Nephron (organoid): Measurements from ENCODE around the gene ZFP62.
A peak's percentile ranks its signal among the peaks of the same experiment; 100 is the strongest.

ENCODE experiments used
- H3K27ac Mint-ChIP-seq, 3 experiments: 2 replicates each; pipeline ENCODE4 v1.8.0; 2020; ENCODE audit warnings: mixed read lengths in 3 of 3, mild to moderate bottlenecking in 2 of 3, moderate library complexity in 1 of 3
- H3K27me3 Mint-ChIP-seq: 2 replicates; pipeline ENCODE4 v1.8.0; 2021; ENCODE audit warnings: low read depth, mild to moderate bottlenecking, moderate library complexity, mixed read lengths
- H3K36me3 Mint-ChIP-seq: 2 replicates; pipeline ENCODE4 v1.8.0; 2020; ENCODE audit warnings: low read depth, mixed read lengths
- H3K4me1 Mint-ChIP-seq: 2 replicates; pipeline ENCODE4 v1.8.0; 2020; ENCODE audit warnings: mixed read lengths
- H3K4me3 Mint-ChIP-seq, 3 experiments: 2 replicates each; pipeline ENCODE4 v1.8.0; 2020; ENCODE audit warnings: mild to moderate bottlenecking in 3 of 3, mixed read lengths in 3 of 3, moderate library complexity in 2 of 3
- H3K9me3 Mint-ChIP-seq: 2 replicates; pipeline ENCODE4 v1.8.0; 2020; ENCODE audit warnings: mixed read lengths
- TF ChIP-seq, protein P1 (sequence below), 3 experiments: fragments of 200-600 bp; sonication (generic); IDR thresholded peaks; one replicate each; pipeline ENCODE4 v1.5.0; 2021; ENCODE audit warnings: antibody characterized with exemption in 3 of 3; ENCODE audit not compliant: unreplicated experiment in 3 of 3

The ZFP62 gene

DNA sequence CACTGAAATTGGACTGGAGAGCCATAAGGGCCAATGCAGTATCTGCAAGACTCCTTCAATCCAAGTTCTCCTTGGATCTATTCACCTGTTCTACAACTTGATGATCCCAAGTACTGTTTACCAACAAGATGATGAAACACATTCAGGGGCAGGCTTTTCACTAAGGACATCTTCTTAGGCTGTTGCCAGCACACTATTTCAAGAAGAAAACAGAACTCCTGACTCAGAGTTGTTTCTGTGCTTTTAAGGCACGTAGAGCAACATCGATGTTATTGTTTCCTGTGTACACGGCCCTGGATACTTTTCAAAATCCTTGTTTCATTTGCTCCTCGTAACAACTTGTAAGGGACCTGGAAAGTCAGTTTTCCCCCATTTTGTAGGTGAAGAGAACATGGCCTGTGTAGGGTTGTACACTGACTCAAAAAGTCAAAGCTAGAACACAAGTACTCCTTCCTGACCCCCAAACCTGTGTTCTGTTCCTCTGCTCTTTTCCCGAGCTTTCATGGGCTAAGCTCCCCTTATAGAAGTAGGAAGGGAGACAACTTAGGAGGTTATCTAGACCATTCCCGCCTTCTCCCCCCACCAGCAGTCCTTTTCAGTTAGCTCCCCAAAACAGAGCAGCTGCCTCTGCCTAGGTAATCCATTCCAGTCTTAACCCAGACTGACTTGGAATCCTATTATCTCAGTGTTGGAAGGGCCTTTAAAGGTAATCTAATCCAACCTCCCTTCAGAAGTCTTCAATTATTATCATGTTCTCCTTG is 53.2 kb downstream of the ZFP62 start:
- H3K4me1 Mint-ChIP-seq: peaks cover 74% of the 10 kb centered on the region
- H3K27ac Mint-ChIP-seq: peak overlapping the region; percentile 87 to 99 (median 97)
- H3K9me3 Mint-ChIP-seq: no peaks in the 10 kb centered on the region
- peak overlapping the region; percentile 76 to 89 (median 79) for H3K4me3 Mint-ChIP-seq
- TF ChIP-seq, protein P1, sequence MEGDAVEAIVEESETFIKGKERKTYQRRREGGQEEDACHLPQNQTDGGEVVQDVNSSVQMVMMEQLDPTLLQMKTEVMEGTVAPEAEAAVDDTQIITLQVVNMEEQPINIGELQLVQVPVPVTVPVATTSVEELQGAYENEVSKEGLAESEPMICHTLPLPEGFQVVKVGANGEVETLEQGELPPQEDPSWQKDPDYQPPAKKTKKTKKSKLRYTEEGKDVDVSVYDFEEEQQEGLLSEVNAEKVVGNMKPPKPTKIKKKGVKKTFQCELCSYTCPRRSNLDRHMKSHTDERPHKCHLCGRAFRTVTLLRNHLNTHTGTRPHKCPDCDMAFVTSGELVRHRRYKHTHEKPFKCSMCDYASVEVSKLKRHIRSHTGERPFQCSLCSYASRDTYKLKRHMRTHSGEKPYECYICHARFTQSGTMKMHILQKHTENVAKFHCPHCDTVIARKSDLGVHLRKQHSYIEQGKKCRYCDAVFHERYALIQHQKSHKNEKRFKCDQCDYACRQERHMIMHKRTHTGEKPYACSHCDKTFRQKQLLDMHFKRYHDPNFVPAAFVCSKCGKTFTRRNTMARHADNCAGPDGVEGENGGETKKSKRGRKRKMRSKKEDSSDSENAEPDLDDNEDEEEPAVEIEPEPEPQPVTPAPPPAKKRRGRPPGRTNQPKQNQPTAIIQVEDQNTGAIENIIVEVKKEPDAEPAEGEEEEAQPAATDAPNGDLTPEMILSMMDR (IDR thresholded peaks at IDR 0.05; ENCODE audit: unreplicated experiment in 3 of 3): no peak
- H3K36me3 Mint-ChIP-seq: peaks cover 13% of the 10 kb centered on the region
- H3K27me3 Mint-ChIP-seq: no peaks in the 10 kb centered on the region

GRCh38 chr5:180807046-180807445 is 54.0 kb downstream of the ZFP62 start:
- peaks cover 68% of the 10 kb centered on the region for H3K4me1 Mint-ChIP-seq

GRCh38 chr5:180806351-180807011 is 54.6 kb downstream of the ZFP62 start:
- TF ChIP-seq, protein P1 (IDR thresholded peaks at IDR 0.05; ENCODE audit: unreplicated experiment in 3 of 3): no peak
- Mint-ChIP-seq H3K4me1 (peaks cover 68% of the 10 kb centered on the region), H3K9me3 (no peaks in the 10 kb centered on the region), H3K4me3 (peak overlapping the region; percentile 76 to 89 (median 79)), H3K27me3 (no peaks in the 10 kb centered on the region), H3K27ac (peak overlapping the region; percentile 84 to 97 (median 87)), H3K36me3 (peaks cover 13% of the 10 kb centered on the region)

More at GRCh38 chr5:180807046-180807445, 54.0 kb downstream of the ZFP62 start:
- TF ChIP-seq, protein P1 (IDR thresholded peaks at IDR 0.05; ENCODE audit: unreplicated experiment in 3 of 3): no peak
- no peaks in the 10 kb centered on the region for H3K27me3 Mint-ChIP-seq
- peak overlapping the region; percentile 76 to 89 (median 79) for H3K4me3 Mint-ChIP-seq
- H3K36me3 Mint-ChIP-seq: peaks cover 13% of the 10 kb centered on the region
- H3K27ac Mint-ChIP-seq: peak overlapping the region; percentile 84 to 97 (median 87)
- H3K9me3 Mint-ChIP-seq: no peaks in the 10 kb centered on the region

- no peaks in the 10 kb centered on the region for H3K9me3 Mint-ChIP-seq
- TF ChIP-seq, protein P1 (IDR thresholded peaks at IDR 0.05; ENCODE audit: unreplicated experiment in 3 of 3): no peak
- peaks cover 13% of the 10 kb centered on the region for H3K36me3 Mint-ChIP-seq
- no peaks in the 10 kb centered on the region for H3K27me3 Mint-ChIP-seq
- H3K27ac Mint-ChIP-seq: peak overlapping the region; percentile 21 to 96 (median 87)
- peak overlapping the region; percentile 47 to 78 (median 65) for H3K4me3 Mint-ChIP-seq
- H3K4me1 Mint-ChIP-seq: peaks cover 78% of the 10 kb centered on the region
Measured at GRCh38 chr5:180804129-180804618, 56.9 kb downstream of the ZFP62 start.

DNA sequence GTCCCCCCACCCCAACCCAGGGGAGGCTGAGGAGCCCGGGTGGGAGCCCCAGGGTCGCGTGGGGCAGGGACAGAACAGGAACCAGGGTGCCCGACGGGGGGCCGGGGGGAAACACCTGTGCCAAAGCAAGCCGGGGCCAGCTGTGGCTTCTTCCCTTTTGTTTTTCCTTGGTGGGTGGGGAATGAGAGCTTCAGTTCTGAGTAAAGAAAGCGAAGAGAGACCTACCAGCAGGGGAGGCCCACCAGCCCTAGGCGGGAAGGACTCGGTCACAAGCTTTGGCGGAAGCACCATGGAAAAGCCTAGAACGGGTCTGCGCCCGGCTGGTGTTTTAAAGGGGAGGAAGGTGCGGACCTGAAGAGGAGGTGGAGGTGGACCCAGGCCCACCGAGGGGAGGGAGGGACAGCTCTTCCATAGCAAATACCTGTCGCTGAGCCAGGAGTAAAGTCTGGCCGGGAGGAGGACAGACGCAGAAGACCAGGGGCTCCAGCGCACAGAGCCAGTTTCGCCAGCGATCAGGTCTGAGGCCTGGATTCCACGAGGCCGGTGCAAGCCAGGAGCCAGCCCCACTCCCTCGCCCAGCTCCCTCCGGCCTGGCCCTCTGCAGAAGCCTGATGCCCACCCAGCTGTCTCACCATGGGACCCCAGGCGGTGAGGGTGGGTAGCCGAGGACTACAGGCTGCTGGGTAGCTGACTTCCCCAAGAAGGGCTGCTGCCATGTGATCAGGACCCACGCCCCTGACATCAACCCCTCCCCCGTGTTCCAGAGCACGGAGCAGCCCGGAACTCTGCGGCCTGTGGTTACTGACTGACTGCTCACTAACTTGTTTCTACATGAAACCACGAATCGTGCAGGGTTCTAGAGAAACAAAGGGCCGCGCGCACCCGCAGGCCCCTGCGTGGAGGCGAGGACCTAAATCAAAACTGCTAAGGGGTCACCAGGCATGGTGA is 57.6 kb downstream of the ZFP62 start:
- H3K4me1 Mint-ChIP-seq: peaks cover 78% of the 10 kb centered on the region
- H3K27me3 Mint-ChIP-seq: no peaks in the 10 kb centered on the region
- peaks cover 13% of the 10 kb centered on the region for H3K36me3 Mint-ChIP-seq
- TF ChIP-seq, protein P1 (IDR thresholded peaks at IDR 0.05; ENCODE audit: unreplicated experiment in 3 of 3): peak; percentile 28 to 30 (median 28)
- H3K27ac Mint-ChIP-seq: peak overlapping the region; percentile 92 to 97 (median 96)
- H3K9me3 Mint-ChIP-seq: no peaks in the 10 kb centered on the region
- peak overlapping the region; percentile 77 to 87 (median 84) for H3K4me3 Mint-ChIP-seq
